Ectodermal cell (in vitro differentiated cells): ENCODE results near the gene RDH12.

Source experiments
- H3K27ac ChIP-seq: 2 replicates; pipeline ENCODE4 v1.7.0; 2013; ENCODE audit warnings: mild to moderate bottlenecking, low read depth, low read length; ENCODE audit not compliant: insufficient read depth, poor library complexity, severe bottlenecking
- H3K27me3 ChIP-seq: 2 replicates; pipeline ENCODE4 v1.7.0; 2013; ENCODE audit warnings: mild to moderate bottlenecking, low read length; ENCODE audit not compliant: insufficient read depth, control insufficient read depth, poor library complexity, severe bottlenecking
- H3K36me3 ChIP-seq: one replicate; pipeline ENCODE4 v1.7.0; 2013; ENCODE audit warnings: low read length; ENCODE audit not compliant: control insufficient read depth, insufficient read depth
- H3K4me1 ChIP-seq: one replicate; pipeline ENCODE4 v1.7.0; 2013; ENCODE audit warnings: low read length; ENCODE audit not compliant: control insufficient read depth, insufficient read depth
- H3K4me3 ChIP-seq: 2 replicates; pipeline ENCODE4 v1.7.0; 2013; ENCODE audit warnings: low read depth, low read length, control low read depth; ENCODE audit not compliant: insufficient read depth
- H3K9me3 ChIP-seq: 2 replicates; pipeline ENCODE4 v1.7.0; 2013; ENCODE audit warnings: mild to moderate bottlenecking, low read length, moderate library complexity; ENCODE audit not compliant: control insufficient read depth
- WGBS, 2 experiments: methylation state at CpG; one replicate each; pipeline ENCODE4 v1.1.7; 2013; ENCODE audit warnings: missing lambda C conversion rate in 2 of 2; 5-methylcytosine and 5-hydroxymethylcytosine counted together

RDH12 gene

DNA sequence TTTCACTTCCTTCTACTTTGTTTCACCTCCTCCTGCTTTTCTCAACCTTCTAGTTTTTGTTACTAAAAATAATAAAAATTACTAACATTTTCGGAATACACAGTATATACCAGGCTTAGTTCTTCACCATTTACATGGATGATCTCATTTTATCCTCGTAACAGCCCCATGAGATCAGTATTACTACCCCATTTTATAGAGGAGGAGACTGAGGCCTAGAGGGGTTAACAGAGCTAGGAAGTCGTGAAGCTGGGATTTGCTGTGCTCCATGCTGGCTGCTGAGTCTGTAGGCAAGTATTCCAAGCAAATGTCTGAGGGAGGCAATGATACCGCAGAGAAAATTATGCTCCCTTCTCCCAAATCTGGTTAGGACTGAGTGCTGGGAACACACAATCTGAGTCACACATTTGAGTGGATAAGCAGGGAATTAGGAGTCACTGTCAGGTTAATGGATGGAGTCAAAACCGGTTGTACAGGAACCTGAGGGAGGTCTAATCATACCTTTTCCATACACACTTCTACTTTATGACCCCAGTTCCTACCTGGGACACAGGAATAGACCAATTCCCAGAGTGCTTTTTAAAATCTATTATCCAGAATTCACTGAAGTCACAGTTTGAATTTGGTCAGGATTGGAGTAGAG, 63.6 kb downstream of the RDH12 start:
- H3K36me3 ChIP-seq, result peaks cover 51% of the 10 kb centered on the region
- H3K4me1 ChIP-seq, result no peaks in the 10 kb centered on the region
- H3K9me3 ChIP-seq, result no peaks in the 10 kb centered on the region
- no peak overlapping the region for H3K4me3 ChIP-seq
- no peak overlapping the region for H3K27ac ChIP-seq
- WGBS, 2 experiments, result 90 to 95% methylated on average over 5 of the region's 5 CpGs
- H3K27me3 ChIP-seq, result no peaks in the 10 kb centered on the region

DNA sequence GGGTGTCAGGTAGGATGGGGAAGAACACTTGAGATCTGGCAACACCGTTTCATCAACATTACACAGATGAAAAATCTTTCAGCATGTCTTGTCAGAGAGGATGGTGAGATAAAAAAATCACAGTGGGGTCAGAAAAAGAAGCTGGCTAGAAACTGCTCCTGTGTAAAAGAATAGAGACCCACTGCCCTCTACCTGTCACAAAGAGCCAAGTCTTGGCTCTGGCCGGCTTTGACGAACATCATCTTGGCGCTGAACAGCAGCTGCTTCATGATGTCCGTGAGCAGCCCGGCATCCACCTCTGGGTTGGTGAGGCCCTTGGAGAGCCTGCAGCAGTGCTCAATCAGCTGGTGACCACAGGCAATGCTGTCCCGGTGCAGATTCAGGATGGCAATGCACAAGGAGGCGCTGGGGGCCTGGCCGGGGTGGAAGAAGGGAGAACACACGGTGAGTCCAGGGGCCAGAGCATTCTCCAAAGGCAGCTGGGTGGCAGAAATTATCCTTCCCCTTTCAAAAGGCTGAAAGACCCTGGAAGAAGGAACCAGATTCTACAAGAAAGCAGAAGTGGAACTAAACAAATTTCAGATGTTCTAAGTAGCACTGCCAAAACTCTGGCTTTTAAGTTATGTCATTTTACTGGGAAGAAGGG, 64.5 kb downstream of the RDH12 start:
- H3K4me3 ChIP-seq, result no peak overlapping the region
- no peaks in the 10 kb centered on the region for H3K27me3 ChIP-seq
- H3K9me3 ChIP-seq, result no peaks in the 10 kb centered on the region
- no peaks in the 10 kb centered on the region for H3K4me1 ChIP-seq
- peaks cover 48% of the 10 kb centered on the region for H3K36me3 ChIP-seq
- no peak overlapping the region for H3K27ac ChIP-seq
- WGBS, 2 experiments, result 91 to 94% methylated on average over 9 to 10 of the region's 10 CpGs

DNA sequence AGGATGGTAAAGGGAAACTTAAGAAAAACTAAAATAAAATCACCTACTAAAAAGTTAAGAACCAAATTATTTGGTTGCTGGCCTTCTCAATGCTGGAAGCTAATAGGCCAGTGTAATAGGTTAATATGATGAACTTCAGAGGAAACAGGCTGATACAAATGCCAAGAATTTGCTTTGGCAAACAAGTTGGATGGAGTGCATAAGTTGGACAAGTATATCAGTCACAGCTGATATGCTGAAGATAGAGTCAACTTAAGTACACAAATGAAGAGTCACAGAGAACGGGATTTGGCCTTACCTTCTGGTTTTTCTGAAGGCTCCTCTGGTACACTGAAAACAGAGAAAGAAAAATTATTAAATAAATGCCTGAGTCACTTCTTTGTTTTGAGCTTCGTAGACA, 66.5 kb downstream of the RDH12 start:
- Histone ChIP-seq H3K27me3 (no peaks in the 10 kb centered on the region), H3K36me3 (peaks cover 53% of the 10 kb centered on the region), H3K4me1 (no peaks in the 10 kb centered on the region), H3K27ac (no peak overlapping the region), H3K4me3 (no peak overlapping the region), H3K9me3 (no peaks in the 10 kb centered on the region)
- 90% methylated on average over 2 of the region's 2 CpGs for WGBS, 2 experiments

DNA sequence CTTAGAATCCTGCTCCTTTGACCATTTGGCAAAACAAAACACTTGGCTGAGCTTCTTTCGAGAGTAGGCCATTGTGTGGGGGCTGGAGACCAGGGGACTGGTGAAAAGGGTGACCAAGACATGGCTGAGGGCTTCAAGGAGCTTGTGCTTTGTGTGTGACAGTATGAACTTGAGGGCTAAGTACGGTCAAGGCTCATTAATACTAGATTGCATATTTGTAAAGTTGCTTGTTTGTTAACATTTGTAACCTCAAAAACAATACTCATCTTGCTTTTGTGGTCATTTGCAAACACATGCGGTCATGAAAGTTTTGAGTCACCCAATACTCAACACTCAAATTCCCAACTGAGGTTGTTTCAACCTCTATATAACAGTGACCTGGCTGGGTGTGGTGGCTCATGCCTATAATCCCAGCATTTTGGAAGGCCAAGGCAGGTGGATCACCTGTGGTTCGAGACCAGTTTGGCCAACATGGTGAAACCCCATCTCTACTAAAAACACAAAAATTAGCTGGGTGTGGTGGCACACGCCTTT, 72.2 kb downstream of the RDH12 start:
- Histone ChIP-seq H3K27ac (no peak overlapping the region), H3K4me3 (no peak overlapping the region), H3K9me3 (no peaks in the 10 kb centered on the region), H3K4me1 (no peaks in the 10 kb centered on the region), H3K36me3 (peaks cover 62% of the 10 kb centered on the region), H3K27me3 (no peaks in the 10 kb centered on the region)
- WGBS, 2 experiments, result 92 to 93% methylated on average over 5 of the region's 5 CpGs

DNA sequence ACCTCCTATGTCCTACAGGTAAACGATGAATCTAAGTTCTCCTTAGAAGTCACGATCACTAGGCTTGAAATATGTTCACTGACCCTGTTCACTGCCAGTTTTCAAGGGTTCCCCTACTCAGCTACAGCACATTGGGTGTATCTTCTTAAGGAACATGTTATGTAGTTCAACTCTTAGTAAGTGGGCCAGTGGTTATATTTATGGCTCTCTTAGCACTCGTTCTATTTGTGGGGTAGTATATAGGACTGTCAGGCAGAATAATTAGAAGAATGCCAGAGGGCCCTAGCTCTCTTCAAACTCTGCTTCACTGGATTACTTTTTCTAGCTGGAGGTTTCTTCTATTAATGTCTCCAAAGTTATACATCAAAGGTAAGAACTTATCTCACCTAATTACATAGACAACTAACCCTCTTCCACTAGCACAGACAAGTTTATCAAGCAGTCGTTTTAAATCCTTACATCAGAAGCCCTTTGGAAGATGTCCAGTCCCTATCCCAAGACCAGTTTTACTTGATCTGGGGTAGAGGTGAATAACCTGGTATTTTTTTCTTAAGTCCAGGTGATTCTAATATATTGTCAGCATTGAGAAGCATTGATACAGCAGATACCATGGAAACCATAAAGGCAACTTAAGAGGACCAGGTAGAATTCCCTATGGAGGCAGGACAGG, 75.1 kb downstream of the RDH12 start:
- 78 to 83% methylated on average over 4 of the region's 4 CpGs for WGBS, 2 experiments
- Histone ChIP-seq H3K36me3 (peaks cover 48% of the 10 kb centered on the region), H3K27me3 (no peaks in the 10 kb centered on the region), H3K27ac (no peak overlapping the region), H3K9me3 (no peaks in the 10 kb centered on the region), H3K4me3 (no peak overlapping the region), H3K4me1 (no peaks in the 10 kb centered on the region)

DNA sequence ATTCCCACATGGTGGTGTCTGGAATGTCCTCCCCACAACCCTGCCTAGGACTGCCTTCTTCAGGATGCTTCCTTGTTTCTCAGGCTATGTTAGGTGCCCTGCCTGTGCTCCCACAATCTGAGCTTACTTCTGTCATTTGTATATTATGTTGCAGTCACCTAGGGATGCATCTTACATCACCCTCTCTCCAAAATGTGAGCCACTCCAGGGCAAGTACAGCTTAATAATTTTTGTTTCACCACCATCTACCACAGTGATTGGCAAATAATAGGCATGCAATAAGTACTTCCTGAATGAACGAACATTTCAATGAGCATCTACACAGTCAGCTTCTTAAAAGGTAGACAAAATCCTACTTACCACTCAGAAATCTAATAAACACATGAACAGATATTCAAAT, 77.1 kb downstream of the RDH12 start:
- H3K36me3 ChIP-seq, result peaks cover 54% of the 10 kb centered on the region
- H3K4me1 ChIP-seq, result no peaks in the 10 kb centered on the region
- 86 to 95% methylated on average over 1 of the region's 1 CpG for WGBS, 2 experiments
- H3K27ac ChIP-seq, result no peak overlapping the region
- H3K9me3 ChIP-seq, result no peaks in the 10 kb centered on the region
- H3K4me3 ChIP-seq, result no peak overlapping the region
- no peaks in the 10 kb centered on the region for H3K27me3 ChIP-seq

DNA sequence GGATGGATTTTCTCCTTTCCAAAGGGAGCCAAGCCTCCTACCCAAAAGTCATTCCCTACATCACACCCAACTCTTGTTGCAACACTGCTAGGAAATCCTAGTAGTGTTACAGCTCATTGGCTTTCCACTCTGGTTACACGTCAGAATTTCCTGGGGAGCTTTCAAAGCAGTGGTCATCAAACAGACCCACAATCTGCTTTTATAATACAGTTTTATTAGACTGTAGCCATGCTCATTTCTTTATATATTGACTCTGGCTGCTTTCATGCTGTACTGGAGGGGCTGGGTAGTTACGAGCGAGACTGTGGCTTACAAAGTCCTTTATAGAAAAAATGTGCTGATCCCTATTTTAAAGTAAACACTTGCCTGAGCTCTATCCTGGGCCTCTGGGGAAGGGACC, 80.4 kb downstream of the RDH12 start:
- Histone ChIP-seq H3K27ac (no peak overlapping the region), H3K4me3 (no peak overlapping the region), H3K4me1 (no peaks in the 10 kb centered on the region), H3K27me3 (no peaks in the 10 kb centered on the region), H3K36me3 (peaks cover 48% of the 10 kb centered on the region), H3K9me3 (no peaks in the 10 kb centered on the region)
- WGBS, 2 experiments, result 65 to 66% methylated on average over 3 of the region's 3 CpGs
